OCI-LY7 (cell line): ENCODE results near the gene HDHD2.

Experiments used
- EZH2phosphoT487 ChIP-seq: fragments of 200-600 bp; sonication (generic); IDR thresholded peaks from 2 replicates; pipeline ENCODE4 v1.6.1; 2018; ENCODE audit warnings: low read depth, borderline replicate concordance, mild to moderate bottlenecking, mixed run types, antibody characterized with exemption, low read length, moderate library complexity, mixed read lengths
- TF ChIP-seq, protein P1 (sequence below): fragments of 200-600 bp; sonication (generic); conservative IDR thresholded peaks from 2 replicates; pipeline ENCODE4 v1.5.1; 2014; ENCODE audit warnings: mild to moderate bottlenecking, antibody characterized with exemption, low read length, moderate library complexity, mixed read lengths

DNA sequence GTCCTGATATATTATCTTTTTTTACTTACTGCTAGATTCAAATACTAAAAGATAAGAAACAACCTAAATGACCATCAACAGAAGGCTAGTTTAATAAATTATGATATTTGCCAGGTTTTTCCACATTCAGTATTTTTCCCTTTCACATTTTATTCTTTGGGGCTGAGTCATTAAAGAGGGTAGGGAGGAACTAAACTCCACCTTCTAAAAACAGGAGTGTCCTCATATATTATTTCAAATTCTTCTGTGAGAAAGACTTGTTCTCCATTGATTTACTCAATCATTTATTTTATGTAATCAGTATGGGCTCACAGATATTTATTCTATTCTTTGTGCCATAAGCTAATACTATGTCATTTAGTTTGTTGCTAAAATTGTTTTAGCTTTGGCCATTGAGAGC, 9.0 kb downstream of the HDHD2 start:
- TF ChIP-seq, protein P1, sequence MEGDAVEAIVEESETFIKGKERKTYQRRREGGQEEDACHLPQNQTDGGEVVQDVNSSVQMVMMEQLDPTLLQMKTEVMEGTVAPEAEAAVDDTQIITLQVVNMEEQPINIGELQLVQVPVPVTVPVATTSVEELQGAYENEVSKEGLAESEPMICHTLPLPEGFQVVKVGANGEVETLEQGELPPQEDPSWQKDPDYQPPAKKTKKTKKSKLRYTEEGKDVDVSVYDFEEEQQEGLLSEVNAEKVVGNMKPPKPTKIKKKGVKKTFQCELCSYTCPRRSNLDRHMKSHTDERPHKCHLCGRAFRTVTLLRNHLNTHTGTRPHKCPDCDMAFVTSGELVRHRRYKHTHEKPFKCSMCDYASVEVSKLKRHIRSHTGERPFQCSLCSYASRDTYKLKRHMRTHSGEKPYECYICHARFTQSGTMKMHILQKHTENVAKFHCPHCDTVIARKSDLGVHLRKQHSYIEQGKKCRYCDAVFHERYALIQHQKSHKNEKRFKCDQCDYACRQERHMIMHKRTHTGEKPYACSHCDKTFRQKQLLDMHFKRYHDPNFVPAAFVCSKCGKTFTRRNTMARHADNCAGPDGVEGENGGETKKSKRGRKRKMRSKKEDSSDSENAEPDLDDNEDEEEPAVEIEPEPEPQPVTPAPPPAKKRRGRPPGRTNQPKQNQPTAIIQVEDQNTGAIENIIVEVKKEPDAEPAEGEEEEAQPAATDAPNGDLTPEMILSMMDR: no peak
- TF ChIP-seq EZH2phosphoT487: no peak
